Retinal pigment epithelial cell (primary cell): Measurements from ENCODE around the gene LHX5.

Experiments used
- DNase-seq: peaks from one replicate; pipeline ENCODE4 v3.0.0-alpha.2; 2010; ENCODE audit warnings: low read depth
- H3K4me3 ChIP-seq: 2 replicates; pipeline ENCODE4 v1.5.1; 2011; ENCODE audit warnings: mild to moderate bottlenecking, low read length, control low read depth, moderate library complexity
- CTCF ChIP-seq: conservative IDR thresholded peaks from 2 replicates; pipeline ENCODE4 v1.5.1; 2011; ENCODE audit warnings: low read depth, low read length, control low read depth, inconsistent platforms

Gene LHX5

GRCh38 chr12:113477842-113478215 lies 6.2 kb upstream of the LHX5 start:
- TF ChIP-seq CTCF: no peak
- no peak for DNase-seq
- H3K4me3 ChIP-seq: no peak overlapping the region

- TF ChIP-seq CTCF: no peak
Measured at GRCh38 chr12:113477171-113477841, 5.6 kb upstream of the LHX5 start.

GRCh38 chr12:113476176-113476986 lies 4.7 kb upstream of the LHX5 start:
- no peak overlapping the region for H3K4me3 ChIP-seq
- TF ChIP-seq CTCF: no peak
- no peak for DNase-seq

More at GRCh38 chr12:113477171-113477841, 5.6 kb upstream of the LHX5 start:
- no peak overlapping the region for H3K4me3 ChIP-seq
- DNase-seq: no peak

- TF ChIP-seq CTCF: no peak
- no peak overlapping the region for H3K4me3 ChIP-seq
- no peak for DNase-seq
Measured at GRCh38 chr12:113475451-113476175, 3.9 kb upstream of the LHX5 start.

GRCh38 chr12:113474635-113475436 lies 3.2 kb upstream of the LHX5 start:
- no peak overlapping the region for H3K4me3 ChIP-seq
- TF ChIP-seq CTCF: no peak
- DNase-seq: no peak

- no peak for TF ChIP-seq CTCF
- no peak for DNase-seq
- H3K4me3 ChIP-seq: no peak overlapping the region
Measured at GRCh38 chr12:113473942-113474341, 2.3 kb upstream of the LHX5 start.
